ENCODE data around the gene KCNMA1. TPM values are rescaled to one million over a fixed set of nuclear protein-coding genes. Genes with fewer than 3 reads are reported as not detected.

KCNMA1 gene
- total and polyA plus RNA-seq, 9 of the 15 experiments (the other 6 are each of a cell fraction or from before 2014, with no cell fraction given), result 0.01 to 0.95 (median 0.15) TPM; not detected in 4

DNA sequence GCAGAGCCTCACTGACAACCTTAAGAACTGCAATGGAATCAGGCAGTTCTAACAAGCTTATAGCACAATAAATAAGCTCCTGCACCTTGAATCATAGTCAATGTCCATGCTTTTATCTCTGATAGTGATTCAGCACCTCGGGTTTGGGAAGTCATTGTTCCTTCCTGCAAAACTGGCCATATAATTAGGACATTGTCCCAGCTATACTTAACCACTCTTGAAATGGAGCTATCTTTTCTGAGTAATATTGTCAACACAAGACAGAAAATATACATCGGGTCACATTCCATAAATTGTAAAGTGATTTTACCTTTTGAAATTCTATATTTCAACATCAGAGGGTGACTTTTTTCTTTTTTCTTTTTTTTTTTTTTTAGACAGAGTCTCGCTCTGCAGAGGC is 682.8 kb downstream of the KCNMA1 start (continued):
- TF ChIP-seq, protein P1, sequence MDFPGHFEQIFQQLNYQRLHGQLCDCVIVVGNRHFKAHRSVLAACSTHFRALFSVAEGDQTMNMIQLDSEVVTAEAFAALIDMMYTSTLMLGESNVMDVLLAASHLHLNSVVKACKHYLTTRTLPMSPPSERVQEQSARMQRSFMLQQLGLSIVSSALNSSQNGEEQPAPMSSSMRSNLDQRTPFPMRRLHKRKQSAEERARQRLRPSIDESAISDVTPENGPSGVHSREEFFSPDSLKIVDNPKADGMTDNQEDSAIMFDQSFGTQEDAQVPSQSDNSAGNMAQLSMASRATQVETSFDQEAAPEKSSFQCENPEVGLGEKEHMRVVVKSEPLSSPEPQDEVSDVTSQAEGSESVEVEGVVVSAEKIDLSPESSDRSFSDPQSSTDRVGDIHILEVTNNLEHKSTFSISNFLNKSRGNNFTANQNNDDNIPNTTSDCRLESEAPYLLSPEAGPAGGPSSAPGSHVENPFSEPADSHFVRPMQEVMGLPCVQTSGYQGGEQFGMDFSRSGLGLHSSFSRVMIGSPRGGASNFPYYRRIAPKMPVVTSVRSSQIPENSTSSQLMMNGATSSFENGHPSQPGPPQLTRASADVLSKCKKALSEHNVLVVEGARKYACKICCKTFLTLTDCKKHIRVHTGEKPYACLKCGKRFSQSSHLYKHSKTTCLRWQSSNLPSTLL (IDR thresholded peaks at IDR 0.05), result no peak
- TF ChIP-seq YY1 (IDR thresholded peaks at IDR 0.05; ENCODE audit: borderline replicate concordance in 1 of 3, control insufficient read depth in 1 of 3, extremely low read depth in 1 of 3, insufficient read depth in 3 of 3, insufficient read length in 1 of 3, insufficient replicate concordance in 2 of 3, low read depth in 1 of 3, low read length in 2 of 3) (no peak), ZC3H4 (CRISPR knock-in tag; IDR thresholded peaks at IDR 0.05; ENCODE audit: borderline replicate concordance) (no peak), SPI1 (IDR thresholded peaks at IDR 0.05; ENCODE audit: borderline replicate concordance, low read depth, low read length) (no peak)
- TF ChIP-seq, protein P2, sequence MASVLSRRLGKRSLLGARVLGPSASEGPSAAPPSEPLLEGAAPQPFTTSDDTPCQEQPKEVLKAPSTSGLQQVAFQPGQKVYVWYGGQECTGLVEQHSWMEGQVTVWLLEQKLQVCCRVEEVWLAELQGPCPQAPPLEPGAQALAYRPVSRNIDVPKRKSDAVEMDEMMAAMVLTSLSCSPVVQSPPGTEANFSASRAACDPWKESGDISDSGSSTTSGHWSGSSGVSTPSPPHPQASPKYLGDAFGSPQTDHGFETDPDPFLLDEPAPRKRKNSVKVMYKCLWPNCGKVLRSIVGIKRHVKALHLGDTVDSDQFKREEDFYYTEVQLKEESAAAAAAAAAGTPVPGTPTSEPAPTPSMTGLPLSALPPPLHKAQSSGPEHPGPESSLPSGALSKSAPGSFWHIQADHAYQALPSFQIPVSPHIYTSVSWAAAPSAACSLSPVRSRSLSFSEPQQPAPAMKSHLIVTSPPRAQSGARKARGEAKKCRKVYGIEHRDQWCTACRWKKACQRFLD (CRISPR knock-in tag; IDR thresholded peaks at IDR 0.05), result no peak

DNA sequence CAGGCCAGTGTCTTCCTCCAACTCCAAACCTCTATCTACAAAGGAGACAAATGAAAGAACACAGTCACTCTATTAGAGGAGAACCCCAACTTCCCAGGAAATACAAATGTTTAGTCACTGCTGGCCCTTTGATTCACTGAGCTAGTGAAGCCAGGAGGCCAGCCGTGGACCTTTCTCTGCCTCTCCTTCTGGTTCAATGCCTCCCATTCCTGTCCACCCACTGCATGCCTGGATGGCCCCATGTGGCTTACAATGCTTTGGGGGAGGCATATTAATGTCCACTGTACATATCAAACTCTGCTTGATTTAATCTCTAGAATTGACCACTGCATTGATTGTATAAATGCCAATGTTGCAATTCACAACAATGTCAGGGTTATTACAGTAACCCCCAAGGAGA is 687.3 kb downstream of the KCNMA1 start:
- ChIA-PET POLR2A (interaction anchor here (1.1 to 1.4 kb wide), 2 partner anchors 12 to 25 kb away, joined by 3 read pairs; no protein-coding TSS in a partner anchor), CTCF (ENCODE audit: low intra/inter-chr PET ratio) (no interaction called here)
- 0% methylated on average over 1 of the region's 1 CpG for WGBS (ENCODE audit: insufficient coverage, low coverage, missing lambda C conversion rate)
- no peak for ATAC-seq
- no peak overlapping the region for H3K4me2 ChIP-seq (ENCODE audit: insufficient read depth, low read length)
- BruUV-seq (replicated peaks), result no TSS peak
- H3K9me1 ChIP-seq (ENCODE audit: control insufficient read depth, insufficient read depth, low read length), result no peaks in the 10 kb centered on the region
- H3K36me3 ChIP-seq (ENCODE audit: control insufficient read depth, insufficient read depth, low read length), result no peaks in the 10 kb centered on the region
- no peaks in the 10 kb centered on the region for H3K4me1 ChIP-seq (replicated peaks in 1 of 2; ENCODE audit: control insufficient read depth in 2 of 2, insufficient read depth in 2 of 2, low read length in 2 of 2)
- intact Hi-C loops (cut with micrococcal nuclease) (no loop called here), in situ Hi-C loops (cut with MboI) (no loop called here)
- no peak overlapping the region for H3K4me3 ChIP-seq
- no peak overlapping the region for H3K27ac ChIP-seq (ENCODE audit: extremely low read depth, low read depth, low read length)
- no peak overlapping the region for H2AFZ ChIP-seq (ENCODE audit: low read depth, low read length)
- H3K9ac ChIP-seq (ENCODE audit: insufficient read depth in 1 of 2, low read depth in 2 of 2, low read length in 2 of 2), result no peak overlapping the region
- H4K20me1 ChIP-seq (replicated peaks; ENCODE audit: control insufficient read depth, insufficient read depth, low read length), result no peaks in the 10 kb centered on the region
- H3K27me3 ChIP-seq (ENCODE audit: control insufficient read depth in 2 of 2, insufficient read depth in 2 of 2, low read length in 2 of 2), result no peaks in the 10 kb centered on the region
- no peaks in the 10 kb centered on the region for H3K9me3 ChIP-seq (replicated peaks; ENCODE audit: control insufficient read depth, insufficient read depth, low read depth, low read length)
- no peak for DNase-seq (ENCODE audit: extremely low read depth in 1 of 4, low spot score in 3 of 4)
- FAIRE-seq, result no peak
- no peaks in the 10 kb centered on the region for H3K79me2 ChIP-seq (ENCODE audit: control insufficient read depth, insufficient read depth, low read length)
- TF ChIP-seq ILF3 (IDR thresholded peaks at IDR 0.05; ENCODE audit: borderline replicate concordance), result no peak
- TF ChIP-seq, protein P3, sequence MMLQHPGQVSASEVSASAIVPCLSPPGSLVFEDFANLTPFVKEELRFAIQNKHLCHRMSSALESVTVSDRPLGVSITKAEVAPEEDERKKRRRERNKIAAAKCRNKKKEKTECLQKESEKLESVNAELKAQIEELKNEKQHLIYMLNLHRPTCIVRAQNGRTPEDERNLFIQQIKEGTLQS (IDR thresholded peaks at IDR 0.05), result no peak
- TF ChIP-seq, protein P3 (CRISPR knock-in tag; conservative IDR thresholded peaks at IDR 0.05), result no peak
- TF ChIP-seq ZNF75A (CRISPR knock-in tag; IDR thresholded peaks at IDR 0.05), result no peak
- TF ChIP-seq CBX8 (IDR thresholded peaks at IDR 0.05; ENCODE audit: borderline replicate concordance, extremely low read depth, low read depth, low read length, poor library complexity, severe bottlenecking), result no peak
- TF ChIP-seq GTF2E2 (tag; IDR thresholded peaks at IDR 0.05), result no peak
- no peak for TF ChIP-seq FOSL1 (tag; conservative IDR thresholded peaks at IDR 0.05)
- TF ChIP-seq, protein P4, sequence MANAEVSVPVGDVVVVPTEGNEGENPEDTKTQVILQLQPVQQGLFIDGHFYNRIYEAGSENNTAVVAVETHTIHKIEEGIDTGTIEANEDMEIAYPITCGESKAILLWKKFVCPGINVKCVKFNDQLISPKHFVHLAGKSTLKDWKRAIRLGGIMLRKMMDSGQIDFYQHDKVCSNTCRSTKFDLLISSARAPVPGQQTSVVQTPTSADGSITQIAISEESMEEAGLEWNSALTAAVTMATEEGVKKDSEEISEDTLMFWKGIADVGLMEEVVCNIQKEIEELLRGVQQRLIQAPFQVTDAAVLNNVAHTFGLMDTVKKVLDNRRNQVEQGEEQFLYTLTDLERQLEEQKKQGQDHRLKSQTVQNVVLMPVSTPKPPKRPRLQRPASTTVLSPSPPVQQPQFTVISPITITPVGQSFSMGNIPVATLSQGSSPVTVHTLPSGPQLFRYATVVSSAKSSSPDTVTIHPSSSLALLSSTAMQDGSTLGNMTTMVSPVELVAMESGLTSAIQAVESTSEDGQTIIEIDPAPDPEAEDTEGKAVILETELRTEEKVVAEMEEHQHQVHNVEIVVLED (CRISPR knock-in tag; IDR thresholded peaks at IDR 0.05), result no peak
- TF ChIP-seq TBP (optimal IDR thresholded peaks at IDR 0.05; ENCODE audit: low read depth, low read length), result no peak
